ENCODE results near the gene CRTC1.

CRTC1 gene

DNA sequence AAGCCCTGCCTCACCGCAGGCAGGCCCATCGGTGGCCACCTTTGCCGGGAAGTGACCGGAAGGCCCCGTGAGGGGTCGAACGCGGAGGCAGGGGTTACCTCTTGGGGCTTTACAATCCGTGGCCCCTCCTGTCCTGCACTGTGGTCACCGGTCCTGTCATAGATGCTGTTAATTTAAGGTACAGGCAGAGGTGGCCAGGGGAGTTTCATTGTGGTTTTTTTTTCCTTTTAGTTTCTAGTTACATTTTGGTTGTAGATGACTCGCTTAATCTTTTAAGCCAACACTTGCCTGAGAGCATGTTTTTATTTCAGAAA lies 94.6 kb downstream of the CRTC1 start:
- in situ Hi-C loops (cut with HindIII; ENCODE audit: low sequenced_read_pairs): loop anchor here (5.0 kb wide), 1 partner anchor 69 kb away; no protein-coding TSS in a partner anchor

DNA sequence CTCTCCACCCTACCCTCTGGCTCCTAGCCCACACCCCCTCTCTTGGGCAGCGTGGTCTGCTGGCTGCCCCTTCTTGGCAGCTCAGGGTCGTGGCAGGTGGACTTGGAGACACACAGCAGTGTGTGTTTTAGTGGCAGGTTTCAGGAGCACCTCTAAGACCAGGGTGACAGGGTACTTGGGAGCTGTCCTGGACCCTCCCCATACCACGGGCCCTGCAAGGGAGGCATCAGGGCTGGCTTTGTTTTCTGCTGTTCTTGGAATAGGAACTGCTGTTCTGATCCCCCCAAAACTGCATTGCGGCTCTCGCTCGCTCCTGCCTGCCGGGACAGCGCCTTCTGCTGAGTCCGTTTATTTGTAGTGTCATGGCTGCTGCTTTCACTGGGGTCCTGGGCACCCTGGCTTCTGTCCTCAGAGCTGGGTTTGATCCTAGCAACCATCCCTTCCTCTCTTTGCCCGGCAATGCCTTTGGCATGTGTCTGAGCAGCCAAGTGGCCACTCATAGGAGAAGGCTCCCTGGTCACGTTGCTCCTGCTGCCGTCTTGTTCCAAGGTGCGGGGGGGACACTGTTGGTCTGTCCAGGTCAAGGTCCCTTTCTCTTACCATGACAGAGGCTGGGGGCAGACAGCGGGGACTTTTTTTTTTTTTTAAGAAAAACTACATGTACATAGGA lies 95.5 kb downstream of the CRTC1 start:
- in situ Hi-C loops (cut with HindIII; ENCODE audit: low sequenced_read_pairs): loop anchor here (5.0 kb wide), 1 partner anchor 68 kb away; no protein-coding TSS in a partner anchor

DNA sequence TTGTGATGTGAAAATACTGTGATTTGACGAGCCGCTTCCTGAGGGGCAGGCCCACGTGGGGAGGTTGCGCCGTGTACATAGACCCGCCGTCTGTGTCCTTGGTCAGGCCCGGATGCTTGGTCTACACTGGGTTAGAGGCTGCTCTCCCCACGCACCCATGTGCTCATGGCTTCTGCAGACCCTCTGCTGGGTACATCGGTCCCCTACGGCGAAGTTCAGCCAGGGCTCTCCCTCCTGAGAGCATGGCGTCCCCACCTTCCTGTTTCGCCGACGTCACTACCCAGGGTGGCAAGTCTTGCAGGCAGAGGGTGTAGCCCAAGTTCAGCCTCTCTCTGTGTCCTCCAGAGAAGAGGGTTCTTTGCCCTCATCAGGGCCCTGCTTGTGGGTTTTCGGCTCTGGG lies 96.6 kb downstream of the CRTC1 start:
- in situ Hi-C loops (cut with HindIII; ENCODE audit: low sequenced_read_pairs): no loop called here

DNA sequence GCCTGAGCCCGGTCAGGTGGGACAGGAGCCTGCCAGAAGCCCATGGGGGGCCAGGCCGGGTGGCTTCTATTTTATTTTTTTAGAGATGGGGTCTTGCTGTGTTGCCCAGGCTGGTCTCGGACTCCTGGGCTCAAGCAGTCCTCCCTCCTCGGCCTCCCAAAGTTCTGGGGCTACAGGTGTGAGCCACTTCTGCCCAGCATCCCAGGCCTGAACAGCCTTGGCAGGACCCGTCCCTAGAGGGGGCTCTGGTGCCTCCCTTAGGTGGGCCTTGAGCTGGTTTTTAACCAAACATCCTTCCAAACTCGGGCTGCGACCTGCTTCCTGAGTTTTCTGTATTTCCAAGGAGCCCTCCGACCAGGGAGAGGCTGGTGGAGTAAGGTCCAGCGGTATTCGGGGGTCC lies 97.2 kb downstream of the CRTC1 start:
- in situ Hi-C loops (cut with HindIII; ENCODE audit: low sequenced_read_pairs): no loop called here

DNA sequence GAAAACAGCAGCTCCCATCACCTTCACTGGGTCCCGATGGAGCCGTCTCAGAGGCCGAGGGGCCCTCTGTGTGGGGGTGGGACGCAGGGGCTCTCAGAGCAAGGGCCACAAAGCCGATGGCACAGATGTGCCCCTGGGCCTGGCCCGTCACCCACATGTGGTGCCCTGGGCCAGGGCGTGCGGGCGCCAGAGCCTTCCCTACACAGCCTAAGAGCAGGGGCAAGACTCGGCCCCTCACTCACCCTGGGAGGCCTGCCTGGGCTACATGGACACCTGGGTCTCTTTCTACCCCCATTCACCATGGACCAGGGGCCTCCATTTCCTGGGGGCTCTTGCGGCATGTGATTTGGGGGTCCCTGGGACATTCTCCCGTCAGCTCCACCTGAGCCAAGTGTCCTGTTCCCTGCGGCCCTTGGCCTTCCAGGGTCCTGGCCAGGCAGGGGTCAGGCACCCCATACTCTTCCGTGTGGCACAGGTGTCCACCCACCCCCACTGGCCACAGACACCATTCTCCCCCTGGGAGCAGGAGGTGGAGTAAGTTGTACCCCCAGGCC lies 97.6 kb downstream of the CRTC1 start:
- in situ Hi-C loops (cut with HindIII; ENCODE audit: low sequenced_read_pairs): no loop called here

DNA sequence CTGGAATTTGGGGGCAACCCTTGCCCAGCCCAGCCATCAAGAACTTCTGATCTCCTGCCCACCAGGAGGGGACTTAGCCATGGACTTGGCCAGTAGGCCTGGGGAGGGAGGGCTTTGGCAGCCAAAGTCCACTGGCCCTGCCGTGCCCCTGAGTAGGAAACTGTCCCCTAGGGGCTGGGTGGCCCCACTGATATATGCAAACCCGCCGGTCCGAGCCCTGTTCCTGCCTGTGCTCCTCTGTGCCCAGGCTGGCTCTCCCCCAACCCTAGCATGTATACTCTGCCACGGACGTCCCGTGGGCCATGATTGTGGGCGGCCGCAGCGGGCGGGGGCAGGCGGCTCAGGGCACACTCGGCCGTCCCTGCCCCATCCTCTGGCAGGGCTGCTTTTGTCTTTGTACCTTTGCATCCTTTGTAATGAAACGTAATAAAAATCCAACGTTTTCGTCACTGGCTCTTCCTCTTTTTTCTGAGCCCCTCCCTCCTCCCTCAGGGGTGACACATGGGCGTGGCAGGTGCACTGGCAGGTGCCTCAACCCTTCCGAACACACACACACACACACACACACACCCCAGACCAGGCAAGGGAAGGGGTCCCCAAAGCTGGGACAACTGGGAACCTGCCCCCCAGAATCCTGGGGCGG lies 98.5 kb downstream of the CRTC1 start:
- in situ Hi-C loops (cut with HindIII; ENCODE audit: low sequenced_read_pairs): no loop called here

DNA sequence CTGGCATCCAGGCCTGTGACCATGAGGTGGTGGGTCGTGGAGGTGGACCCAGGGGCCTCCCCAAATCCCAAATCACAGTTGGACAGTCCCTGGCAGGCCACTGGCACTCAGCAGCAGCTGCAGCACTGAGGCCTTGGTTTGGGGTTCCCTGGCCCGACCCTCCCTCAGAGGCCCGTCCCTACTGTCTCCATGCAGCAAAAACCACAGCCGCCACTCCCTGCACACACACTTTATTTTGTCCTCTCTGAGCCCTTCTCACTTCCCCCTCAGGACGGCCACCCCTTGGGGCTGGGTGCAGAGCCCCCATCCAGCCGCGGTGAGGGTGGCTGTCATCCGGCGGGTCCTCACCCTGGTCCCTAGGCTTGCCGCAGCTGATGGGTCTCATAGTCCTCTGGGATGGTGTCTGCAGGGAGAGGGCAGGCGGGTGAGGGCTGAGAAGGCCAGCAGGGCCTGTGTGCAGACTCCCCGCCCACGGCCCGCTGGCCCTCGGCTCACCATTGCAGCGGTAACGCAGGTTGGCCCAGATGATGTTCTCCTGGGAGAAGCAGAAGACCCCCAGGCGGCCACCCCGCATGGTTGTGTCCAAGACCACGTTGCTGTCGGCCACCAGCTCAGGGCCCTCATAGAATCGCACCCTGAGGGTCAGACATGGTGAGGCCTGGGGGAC lies 99.2 kb downstream of the CRTC1 start:
- in situ Hi-C loops (cut with HindIII; ENCODE audit: low sequenced_read_pairs): no loop called here

DNA sequence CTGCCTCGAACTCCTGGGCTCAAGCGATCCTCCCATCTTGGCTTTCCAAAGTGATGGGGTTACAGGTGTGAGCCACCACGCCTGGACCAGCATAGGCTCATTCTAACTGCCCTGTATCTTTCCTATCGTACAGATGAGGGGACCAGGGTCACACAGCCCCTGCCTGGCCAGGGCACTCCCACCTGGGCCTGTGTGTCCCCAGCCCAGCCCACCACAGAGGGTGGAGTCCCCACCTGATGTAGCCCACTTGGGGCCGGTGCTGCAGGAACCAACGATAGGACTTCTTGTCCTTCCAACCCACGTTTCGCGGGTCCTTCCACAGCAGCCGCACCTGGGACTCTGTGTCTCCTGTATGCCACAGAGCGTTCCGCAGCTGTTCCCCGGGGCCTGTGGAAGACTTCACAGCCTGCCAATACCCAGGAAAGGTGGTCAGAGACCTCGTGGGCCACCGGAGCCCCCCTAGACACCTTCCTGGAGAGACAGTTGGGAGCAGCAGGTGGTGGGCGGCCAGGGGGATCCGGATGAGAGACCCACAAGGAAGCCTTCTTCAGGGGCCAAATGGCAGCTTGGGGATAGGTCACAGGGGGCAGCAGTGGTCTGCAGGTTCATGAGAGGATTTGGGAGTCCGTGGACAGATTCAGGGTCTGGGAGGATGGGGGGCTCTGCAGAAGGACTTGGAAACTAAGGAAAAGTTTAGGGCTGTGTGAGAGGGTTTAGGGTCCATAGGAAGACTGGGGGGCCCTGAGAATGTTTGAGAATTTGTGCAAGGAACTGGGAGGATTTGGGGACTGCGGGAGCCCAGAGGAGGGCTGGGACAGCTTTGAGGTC lies 100.7 kb downstream of the CRTC1 start:
- in situ Hi-C loops (cut with HindIII; ENCODE audit: low sequenced_read_pairs): no loop called here

DNA sequence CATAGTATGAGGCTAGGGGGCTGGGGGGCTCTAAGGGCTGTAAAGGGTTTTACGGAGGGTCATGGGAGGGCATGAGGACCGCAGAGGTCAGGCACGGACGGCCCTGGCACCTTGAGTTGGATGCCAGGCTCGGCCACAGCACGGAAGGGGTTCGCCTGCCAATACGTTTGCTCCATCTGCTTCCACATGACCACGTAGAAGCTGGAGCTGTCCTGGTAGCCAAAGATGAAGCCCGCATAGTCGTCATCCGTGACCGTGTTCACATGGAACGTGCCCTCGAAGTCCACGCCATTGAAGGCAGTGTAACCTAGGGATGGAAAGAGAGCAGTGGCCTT lies 101.3 kb downstream of the CRTC1 start:
- in situ Hi-C loops (cut with HindIII; ENCODE audit: low sequenced_read_pairs): no loop called here

DNA sequence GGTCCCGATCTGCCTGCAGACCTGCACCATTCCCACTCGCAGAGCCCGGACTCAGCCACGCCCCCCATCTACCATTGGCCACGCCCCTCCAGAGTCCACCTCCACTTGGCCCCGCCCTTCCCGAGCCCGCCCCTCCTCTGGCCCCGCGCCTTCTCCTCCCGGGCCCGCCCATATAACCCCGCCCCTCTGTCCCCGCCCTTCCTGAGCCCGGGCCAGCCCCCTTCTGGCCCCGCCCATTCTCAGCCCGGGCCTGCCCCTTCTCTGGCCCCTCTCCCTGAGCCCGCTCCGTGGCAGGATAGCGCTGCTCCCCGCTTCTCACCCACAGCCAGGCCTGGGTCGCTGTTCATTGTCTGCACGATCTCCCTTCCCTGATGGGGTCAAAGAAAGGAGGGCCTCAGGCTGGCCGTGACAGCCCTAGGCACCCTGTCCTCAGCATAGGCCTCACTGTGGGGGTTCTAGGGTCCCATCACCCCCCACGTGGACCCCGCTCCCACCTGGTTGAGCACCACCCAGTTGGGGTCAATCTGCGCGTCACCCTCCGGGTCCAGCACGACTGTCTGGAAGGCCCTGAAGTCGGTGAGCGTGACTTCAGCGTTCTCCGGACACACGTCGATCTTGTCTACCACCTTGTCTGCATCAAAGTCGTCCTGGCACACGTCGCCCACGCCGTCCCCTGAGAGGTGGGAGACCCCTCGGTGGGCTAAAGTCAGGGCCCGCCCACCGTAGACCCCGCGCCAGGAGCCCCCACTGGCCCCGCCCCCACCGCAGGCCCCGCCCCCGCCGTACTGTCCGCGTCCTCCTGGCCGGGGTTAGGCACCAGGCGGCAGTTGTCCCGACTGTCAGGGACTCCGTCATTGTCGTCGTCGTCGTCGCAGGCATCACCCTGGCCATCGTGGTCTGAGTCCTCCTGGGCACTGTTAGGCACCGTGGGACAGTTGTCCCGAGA lies 102.0 kb downstream of the CRTC1 start:
- in situ Hi-C loops (cut with HindIII; ENCODE audit: low sequenced_read_pairs): no loop called here

DNA sequence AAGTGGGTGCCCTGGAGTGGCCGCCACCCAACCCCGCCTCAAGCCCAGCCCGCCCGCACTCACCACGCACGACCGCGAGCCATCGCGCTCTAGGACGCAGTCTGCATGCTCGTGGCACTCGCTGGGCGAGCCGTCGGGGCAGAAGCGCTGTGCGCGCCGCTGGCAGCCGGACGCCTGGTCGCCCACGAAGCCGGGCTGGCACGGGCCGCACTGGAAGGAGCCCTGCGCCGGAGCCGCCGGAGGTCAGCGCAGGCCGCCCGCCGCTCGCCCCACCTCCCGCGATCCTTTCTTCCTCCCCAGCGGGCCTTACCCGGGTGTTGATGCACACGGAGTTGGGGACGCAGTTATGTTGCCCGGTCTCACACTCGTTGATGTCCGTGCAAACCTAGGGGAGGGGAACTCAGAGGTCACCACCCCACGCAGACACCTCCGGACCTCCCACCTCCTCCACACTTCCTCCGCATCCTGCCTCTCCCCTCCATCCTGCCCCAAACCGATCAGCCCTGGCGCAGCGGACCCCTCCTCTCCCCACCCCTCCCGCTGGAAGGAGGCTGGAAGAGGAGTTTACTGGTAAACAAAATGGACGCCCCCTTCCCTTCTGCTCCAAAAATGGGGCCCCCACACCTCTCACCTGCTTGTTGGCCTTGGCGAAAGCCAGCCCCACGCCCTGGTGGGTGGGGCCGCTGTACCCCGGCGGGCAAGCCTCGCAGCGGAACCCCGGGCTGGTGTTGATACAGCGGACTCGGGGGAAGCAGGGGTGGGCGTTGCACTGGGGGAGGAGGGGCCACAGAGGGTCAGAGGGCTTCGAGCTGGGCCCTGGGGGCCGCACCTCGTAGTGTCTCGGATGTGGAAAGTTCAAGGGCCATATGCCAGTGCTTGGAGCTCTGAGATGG lies 105.3 kb downstream of the CRTC1 start:
- in situ Hi-C loops (cut with HindIII; ENCODE audit: low sequenced_read_pairs): no loop called here

DNA sequence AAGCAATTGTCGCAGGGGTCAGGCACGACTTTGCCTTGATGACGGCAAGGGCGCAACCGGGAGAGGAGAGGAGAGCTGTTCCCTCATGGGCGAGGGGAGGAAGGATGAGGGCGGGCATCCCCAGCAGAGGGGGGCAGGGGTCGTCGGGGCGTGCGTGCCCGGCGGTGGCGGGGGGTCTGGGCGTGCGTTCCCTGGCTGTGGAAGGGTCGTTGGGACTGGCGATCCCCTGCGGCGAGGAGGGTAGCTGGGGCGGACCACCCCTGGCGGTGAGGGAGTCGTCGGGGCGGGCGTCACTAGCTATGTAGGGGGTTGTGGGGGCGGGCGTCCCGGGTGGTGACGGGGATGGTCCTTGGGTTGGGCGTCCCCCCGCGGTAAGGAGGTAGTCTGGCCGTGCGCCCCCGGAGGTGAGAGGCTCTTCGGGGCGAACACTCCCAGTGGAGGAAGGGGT lies 106.0 kb downstream of the CRTC1 start:
- in situ Hi-C loops (cut with HindIII; ENCODE audit: low sequenced_read_pairs): no loop called here

DNA sequence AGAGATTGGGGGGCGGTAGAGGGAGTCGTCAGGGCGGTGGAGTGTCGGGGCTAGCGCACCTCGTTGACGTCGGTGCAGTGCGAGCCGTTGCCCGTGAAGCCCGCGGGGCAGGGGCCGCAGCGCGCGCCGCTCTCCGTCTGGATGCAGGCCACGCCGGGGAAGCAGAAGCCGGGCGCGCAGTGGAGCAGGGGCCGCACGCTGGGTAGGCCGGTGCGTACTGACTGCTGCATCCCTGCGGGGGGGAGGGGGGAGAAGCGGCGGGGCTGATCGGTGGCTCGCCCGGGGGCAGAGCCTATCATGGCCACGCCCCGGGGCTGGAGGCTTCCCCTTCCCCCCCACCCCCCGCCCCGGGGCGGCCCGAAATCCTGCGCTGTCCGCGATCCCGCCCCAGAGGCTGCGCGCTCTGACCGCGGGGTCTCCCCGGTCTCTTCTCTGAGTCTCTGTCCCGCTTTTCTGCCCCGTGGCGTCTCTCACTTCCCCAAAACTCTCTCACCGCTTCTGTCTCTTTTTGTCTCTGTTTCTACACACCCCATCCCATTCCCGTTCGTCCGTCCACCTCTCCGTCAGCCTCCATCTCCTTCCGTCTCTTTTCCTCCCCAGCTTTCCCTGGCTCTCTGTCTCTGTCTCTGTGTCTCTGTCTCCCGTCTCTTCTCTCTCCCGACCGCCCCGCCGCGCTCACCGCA lies 106.5 kb downstream of the CRTC1 start:
- in situ Hi-C loops (cut with HindIII; ENCODE audit: low sequenced_read_pairs): loop anchor here (10.0 kb wide), 1 partner anchor 75 kb away; no protein-coding TSS in a partner anchor

DNA sequence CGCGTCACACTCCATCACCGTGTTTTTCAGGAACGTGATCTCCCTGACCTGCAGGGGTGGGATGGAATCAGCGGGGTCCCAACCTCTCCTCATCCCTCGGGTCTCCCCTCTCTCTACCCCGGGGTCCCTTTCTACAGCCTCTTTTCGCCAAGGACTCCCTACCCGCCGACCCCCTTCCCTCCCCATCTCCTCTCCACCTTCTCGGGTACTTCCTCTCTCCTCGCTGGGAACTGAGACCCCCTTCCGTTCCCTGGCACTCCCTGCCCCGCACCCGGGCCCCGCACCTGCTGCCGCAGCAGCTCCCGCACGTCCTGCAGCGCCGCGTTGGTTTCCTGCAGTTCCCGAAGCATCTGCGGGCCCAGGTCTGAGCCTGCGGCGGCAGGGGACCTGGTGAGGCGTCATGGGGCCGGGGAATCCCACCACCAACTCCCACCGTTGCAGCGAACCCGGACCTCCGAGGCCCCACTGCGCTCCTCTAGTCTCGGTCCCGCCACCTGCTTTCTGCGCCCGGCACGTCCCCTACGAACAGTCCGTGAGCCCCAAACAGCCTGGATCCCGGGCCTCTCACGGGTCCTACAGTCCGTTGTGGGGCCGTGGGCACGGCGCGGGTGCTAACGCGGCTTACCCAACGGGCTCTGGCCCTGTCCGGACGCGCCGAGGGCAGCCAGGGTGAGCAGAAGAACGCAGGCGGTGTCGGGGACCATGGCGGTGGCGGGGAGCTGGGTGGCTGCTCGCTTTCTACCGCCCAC lies 107.3 kb downstream of the CRTC1 start, which contains the start of gene COMP:
Gene COMP (minus strand): TSS at position 740 of the 749 bp plus-strand sequence. CDS start 36 bp downstream, at position 704.
- in situ Hi-C loops (cut with HindIII; ENCODE audit: low sequenced_read_pairs): loop anchor here (10.0 kb wide), 1 partner anchor 74 kb away; no protein-coding TSS in a partner anchor

DNA sequence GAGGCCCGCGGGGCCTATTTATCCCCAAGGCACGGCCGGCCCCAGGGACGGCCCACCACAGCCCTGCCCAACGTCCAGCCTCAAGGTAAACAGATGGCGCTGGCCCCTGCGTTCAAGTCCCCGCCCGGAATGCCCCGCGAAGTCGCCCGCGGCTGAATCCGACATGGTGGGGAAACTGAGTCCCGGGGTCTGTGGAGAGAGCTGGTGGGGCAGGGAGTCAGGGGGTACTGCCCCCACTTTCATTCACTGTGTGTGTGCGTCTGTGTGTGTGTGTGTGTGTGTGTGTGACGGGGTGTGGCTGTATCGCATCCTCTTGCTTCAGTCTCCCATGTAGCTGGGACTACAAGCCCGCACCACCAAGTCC lies 107.8 kb downstream of the CRTC1 start:
- in situ Hi-C loops (cut with HindIII; ENCODE audit: low sequenced_read_pairs): loop anchor here (10.0 kb wide), 1 partner anchor 74 kb away; no protein-coding TSS in a partner anchor

DNA sequence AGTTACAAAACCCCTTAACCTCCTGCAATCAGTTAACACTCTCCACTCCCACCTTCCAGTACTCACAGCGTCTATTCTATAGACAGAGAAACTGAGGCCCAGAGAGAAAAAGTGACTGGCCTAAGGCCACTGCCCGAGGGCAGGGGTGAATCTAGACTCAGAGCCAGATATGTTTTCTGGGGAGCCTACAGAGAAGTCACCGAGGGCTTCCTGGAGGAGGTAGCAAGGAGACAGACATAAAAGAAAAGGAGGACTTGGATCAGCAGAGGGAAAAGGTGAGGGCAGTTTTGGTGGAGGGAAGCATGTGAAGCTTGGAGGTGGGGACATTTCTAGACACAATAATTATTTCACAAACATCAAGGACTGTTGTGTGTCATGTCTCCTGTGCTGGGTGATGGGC lies 109.2 kb downstream of the CRTC1 start:
- in situ Hi-C loops (cut with HindIII; ENCODE audit: low sequenced_read_pairs): loop anchor here (10.0 kb wide), 1 partner anchor 72 kb away; no protein-coding TSS in a partner anchor

All from endothelial cell of hepatic sinusoid (primary cell).